NCI-H1092 treated with DMSO at 0.1 percent for 48 hours (cell line): Measurements from ENCODE around the gene ZNF839.
"Not testable (repeated sequence)": the region's sequence is repeated elsewhere in the genome, so short reads cannot be mapped to it uniquely, and the experiment has no call there.

Experiments used
- DNase-seq: peaks from one replicate; lab custom pipeline; 2025; lab: John Stamatoyannopoulos, UW

ZNF839 gene

GRCh38 chr14:102319351-102320032 lies at the start of gene ZNF839:
Gene ZNF839 (plus strand): TSS chr14:102319746. CDS start chr14:102319766, 20 bp downstream.
- peak; percentile 81 for DNase-seq

DNA sequence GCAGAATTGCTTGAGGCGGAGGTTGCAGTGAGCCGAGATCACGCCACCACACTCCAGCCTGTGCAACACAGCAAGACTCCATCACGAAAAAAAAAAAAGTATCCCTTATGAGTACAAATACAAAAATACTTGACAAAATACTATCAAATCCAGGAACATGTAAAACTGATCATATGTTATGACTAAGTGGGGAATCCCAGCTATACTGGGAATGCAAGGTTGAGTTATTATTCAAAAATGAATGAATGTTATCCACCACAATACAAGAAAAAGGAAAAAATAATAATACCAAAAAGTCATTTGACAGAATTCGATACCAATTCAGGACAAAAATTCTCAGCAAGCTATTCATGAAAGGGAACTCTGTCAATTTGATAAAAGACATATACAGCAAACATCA lies 47.2 kb upstream of the ZNF839 start:
- DNase-seq: no peak

DNA sequence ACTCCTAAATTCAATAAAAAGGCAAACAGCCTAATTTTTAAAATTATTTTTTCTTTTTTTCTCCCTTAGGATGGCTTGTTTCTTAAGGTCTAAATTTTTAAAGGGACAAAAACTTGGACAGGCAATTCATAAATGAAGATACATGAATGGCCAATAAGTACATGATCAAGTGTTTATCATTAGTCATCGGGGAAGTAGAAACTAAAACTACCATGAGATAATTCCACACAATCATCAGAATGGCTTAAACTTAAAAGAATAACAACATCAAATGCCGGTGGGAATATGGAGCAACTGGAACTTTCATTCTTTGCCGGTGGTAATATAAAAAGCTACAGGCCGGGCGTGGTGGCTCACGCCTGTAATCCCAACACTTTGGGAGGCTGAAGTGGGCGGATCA lies 43.7 kb upstream of the ZNF839 start:
- no peak for DNase-seq

DNA sequence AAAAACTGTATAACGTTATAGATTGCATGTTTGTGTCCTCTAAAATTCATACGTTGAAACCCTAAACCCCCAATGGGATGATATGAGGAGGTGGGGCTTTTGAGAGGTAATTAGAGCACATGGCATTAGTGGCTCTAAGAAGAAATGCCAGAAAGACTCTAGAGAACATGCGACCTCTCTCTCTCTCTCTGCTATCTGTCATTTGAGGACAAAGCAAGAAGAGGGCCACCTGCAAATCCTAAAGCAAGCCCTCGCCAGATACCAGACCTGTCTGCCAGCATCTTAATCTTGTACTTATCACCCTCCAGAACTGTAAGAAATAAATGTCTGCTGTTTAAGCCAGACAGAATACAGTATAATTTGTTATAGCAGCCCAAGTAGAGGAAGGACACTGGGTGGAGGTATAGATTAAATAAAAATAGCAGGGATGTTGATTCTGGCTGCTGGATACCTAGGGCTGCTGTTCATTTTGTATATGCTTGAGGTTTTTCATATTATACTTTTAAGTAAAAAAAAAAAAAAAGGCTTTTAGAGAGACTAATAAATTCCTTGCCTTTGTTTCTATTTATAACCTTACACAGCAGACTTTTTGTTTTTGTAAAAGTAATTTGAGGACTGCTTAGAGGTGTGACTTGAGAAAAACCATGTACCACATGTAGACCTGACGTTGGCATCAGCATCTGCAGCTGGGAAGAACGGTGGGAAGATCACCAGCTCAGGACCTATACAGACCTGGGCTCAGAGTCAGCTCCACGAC lies 41.5 kb upstream of the ZNF839 start:
- no peak for DNase-seq

DNA sequence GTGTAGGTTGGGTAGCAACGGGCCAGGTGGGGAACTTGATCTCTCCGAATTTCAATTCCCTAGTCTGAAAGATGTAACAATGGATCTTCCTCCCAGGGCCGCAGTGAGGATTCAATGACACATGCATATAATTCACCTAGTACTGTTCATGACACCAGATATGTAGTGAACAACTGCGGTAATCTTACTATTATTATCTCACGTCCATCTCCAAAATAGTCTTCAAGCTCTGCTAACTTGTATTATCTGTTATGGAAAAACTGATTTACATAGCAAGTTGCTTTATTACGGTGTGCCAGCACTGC lies 41.0 kb upstream of the ZNF839 start:
- DNase-seq: no peak

GRCh38 chr14:102279282-102279681 lies 40.3 kb upstream of the ZNF839 start:
- no peak for DNase-seq

DNA sequence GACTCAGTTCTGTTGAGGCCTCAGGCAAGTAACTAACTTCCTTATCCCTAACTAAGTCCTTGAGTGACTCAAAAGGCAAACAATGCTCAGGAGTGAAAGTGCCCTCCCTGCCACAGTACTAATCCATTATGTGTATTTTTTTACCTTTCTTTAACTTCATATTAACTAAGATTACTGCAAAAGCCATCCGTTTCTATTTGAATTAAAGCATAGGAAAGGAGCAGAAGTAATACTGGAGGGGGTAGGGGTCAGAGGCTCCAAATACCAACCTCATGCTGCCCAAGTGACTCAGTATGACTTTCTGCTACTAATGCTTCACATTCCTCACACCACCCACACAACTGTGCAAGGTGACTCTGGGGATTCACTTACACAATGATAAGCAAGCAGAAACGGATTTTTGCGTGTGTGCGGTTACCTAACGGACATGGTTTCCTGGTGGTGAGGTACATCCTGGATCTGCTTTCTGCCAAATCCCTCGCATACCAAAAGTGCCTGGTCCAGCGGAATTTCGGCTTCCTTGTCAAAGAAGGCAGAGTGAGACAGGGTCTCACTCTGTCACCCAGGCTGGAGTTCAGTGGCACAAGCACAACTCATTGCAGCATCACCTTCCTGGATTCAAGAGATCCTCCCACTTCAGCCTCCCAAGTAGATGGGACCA lies 39.7 kb upstream of the ZNF839 start:
- DNase-seq: no peak

- DNase-seq: no peak
Measured at GRCh38 chr14:102280376-102280962, 39.1 kb upstream of the ZNF839 start.

DNA sequence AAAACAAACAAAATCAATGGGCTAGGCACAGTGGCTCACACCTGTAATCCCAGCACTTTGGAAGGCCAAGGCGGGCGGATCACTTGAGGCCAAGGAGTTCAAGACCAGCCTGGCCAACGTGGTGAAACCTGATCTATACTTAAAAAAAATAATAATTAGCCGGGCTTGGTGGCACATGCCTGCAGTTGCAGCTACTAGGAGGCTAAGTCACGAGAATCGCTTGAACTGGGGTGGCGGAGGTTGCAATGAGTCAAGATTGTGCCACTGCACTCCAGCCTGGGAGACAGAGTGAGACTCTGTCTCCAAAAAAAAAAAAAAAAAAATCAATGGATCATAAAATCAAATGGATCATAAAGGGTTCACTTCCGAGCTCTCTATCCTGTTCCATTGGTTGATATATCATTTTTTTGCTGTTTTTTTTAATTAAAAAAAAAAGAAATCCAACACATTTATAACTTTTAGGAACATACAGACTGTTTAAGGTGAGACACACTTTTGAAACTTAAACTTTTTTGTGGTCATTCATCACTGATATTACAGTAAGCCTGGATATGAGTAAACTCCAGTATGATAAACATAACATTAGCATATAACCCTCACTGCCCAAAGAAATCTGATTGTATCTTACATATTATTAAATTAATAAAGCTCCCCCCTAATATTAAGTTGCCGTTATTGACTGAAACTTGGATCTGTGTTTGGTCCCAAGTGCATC lies 36.6 kb upstream of the ZNF839 start:
- no peak for DNase-seq

GRCh38 chr14:102283631-102284129 lies 35.9 kb upstream of the ZNF839 start:
- DNase-seq: no peak

DNA sequence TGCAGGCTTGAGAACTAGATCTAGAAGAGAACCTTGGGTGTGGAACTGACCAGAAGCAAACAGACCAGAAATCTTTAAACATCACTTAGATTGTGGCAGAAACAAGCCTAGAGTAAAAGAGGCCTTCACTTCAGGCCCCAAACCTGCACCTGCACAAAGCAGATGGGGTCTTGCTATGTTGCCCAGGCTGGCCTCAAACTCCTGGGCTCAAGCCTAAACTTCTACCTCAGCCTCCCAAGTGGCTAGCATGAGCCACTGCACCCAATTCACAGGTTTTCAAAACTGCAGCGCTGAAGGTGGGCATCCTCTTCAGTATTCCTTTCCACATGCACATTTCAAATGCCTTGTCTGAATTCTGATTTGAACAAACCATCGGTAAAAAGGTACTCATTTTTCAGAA lies 34.4 kb upstream of the ZNF839 start:
- no peak for DNase-seq

DNA sequence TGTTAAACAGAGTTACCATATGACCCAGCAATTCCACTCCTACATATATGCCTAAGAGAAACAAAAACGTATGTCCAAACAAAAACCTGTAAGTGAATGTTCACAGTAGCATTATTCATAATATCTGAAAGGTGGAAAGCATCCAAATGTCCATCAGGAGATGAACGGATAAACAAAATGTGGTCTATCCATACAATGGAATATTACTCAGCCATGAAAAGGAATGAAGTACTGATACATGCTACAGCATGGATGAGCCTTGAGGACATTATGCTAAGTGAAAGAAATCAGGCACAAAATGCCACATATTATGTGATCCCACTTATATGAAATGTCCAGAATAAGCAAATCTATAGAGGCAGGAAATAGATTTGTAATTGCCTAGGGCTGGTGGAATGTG lies 31.4 kb upstream of the ZNF839 start:
- DNase-seq: no peak

DNA sequence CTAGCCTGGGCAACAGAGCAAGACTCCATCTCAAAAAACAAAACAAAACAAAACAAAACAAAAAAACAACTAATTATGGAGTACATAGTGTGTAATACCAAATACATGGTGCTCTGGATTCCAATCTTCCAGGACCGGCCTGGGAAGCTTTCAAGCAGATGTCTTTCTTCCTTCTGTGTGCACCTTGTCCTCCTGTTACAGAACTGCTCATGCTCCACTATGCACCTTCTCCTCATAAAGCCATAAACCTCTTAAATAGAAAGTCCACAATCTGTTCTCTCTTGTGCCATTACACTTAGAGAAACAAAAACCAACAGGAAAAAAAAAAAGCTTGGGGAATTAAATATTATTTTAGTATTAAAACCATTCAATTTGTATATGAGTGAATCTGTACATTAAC lies 27.1 kb upstream of the ZNF839 start:
- no peak for DNase-seq

GRCh38 chr14:102293781-102294180 lies 25.8 kb upstream of the ZNF839 start:
- DNase-seq: no peak

DNA sequence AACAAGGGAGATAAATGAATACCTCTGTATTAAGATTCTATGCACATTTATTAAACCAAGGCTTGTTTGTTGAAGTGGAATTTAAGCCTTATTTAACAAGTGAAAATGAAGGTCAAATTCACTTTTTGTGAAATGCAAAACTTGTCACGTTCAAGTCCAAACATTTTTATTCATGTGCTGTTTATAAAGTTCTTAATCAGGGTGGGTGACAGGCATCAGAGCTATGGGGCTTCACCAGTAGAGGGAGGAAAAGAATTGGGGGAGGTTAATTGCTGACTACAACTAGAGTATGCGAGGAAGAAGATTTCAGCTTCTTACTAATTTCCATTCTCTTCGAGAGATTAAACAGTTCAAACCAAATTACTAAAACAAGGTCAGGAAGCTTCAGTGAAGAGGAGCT lies 24.3 kb upstream of the ZNF839 start:
- DNase-seq: no peak

DNA sequence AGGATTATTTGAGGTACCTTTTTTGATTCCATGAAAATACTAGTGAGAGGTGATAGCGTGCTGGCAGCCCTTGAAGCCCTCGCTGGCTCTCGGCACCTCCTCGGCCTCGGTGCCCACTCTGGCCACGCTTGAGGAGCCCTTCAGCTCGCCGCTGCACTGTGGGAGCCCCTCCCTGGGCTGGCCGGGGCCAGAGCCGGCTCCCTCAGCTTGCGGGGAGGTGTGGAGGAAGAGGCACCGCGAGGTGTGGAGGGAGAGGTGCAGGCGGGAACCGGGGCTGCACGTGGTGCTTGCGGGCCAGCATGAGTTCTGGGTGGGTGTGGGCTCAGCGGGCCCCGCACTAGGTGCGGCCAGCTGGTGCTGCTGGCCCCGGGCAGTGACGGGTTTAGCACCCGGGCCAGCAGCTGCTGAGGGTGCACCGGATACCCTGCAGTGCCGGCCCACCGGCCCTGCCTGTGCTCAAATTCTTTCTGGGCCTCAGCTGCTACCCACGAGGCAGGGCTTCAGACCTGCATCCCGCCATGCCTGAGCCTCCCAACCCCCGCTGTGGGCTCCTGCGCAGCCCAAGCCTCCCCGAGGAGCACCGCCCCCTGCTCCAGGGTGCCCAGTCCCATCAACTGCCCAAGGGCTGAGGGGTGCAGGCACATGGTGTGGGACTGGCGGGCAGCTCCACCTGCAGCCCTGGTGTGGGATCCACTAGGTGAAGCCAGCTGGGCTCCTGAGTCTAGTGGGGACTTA lies 21.9 kb upstream of the ZNF839 start:
- DNase-seq: no peak

DNA sequence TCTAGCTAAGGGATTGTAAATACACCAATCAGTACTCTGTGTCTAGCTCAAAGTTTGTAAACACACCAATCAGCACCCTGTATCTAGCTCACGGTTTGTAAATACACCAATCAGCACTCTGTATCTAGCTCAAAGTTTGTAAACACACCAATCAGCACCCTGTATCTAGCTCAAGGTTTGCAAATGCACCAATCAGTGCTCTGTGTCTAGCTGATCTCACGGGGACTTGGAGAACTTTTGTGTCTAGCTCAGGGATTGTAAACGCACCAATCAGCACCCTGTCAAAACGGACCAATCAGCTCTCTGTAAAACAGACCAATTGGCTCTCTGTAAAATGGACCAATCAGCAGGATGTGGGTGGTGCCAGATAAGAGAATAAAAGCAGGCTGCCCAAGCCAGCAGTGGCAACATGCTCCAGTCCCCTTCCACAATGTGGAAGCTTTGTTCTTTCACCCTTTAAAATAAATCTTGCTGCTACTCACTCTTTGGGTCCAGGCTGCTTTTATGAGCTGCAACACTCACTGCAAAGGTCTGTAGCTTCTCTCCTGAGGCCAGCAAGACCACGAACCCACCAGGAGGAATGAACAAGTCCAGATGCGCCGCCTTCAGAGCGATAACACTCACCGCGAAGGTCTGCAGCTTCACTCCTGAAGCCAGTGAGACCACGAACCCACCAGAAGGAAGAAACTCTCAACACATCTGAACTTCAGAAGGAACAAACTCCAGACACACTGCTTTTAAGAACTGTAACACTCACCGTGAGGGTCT lies 21.1 kb upstream of the ZNF839 start:
- not testable (repeated sequence) for DNase-seq

DNA sequence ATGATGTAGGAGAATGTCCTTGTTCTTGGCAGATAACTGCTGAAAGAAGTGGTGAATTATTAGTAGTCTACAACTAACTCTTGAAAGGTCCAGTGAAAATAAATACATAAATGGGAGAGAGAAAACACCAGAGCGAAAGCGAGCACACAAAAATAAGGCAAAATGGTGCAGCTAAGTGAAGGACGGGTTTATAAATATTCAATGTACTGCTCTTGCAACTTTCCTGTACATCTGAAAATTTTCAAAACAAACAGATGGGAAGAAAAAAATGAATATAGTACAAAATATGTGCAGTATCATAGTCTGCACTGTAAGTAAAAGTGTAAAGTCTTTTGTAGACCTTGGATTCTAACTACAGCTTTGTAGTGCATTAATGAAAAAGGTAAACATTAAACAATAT lies 15.9 kb upstream of the ZNF839 start:
- DNase-seq: no peak

DNA sequence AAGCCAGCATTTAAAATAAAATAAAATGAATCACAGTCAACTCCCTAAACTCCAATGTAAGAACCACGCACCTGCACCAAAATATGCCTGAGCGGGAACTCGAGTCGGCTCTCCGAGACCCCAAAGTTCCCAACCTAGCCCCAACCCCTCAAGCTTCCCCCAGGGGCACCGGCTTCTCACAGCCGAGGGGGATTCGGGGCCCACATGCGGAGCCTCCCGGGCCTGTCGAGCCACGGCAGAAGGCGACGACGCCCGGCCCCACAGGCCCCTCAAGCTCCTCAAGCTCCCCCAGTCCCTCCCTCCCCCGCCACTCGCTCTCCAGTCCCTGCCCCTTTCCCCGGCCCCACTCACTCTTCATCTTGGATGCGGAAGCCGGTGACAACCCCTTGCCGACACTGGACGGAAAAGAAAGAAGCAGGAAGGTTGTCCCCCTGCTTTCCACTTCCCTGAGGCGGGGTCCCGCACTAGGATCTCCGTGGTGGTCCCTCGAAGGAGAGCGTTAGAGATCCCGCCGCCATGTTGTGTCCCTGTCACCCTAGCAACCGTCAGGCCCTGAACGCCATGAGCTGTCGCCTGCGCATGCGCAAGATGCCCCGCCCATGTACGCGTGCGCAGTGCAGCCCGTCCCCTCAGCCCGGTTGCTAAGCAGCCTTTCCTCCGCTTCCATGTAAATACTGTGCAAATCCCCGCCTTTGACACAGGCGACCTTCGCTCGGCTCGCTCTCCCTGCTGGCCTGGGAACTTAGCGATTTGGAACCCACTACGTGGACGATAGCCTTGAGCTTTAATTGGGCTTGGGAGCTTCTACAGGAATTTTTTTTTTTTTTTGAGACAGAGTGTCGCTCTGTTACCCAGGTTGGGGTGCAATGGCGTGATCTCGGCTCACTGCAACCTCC lies 14.7 kb upstream of the ZNF839 start, which contains the start of gene MOK:
TSS of gene MOK (minus strand) at position 554 of the 896 bp plus-strand sequence. CDS start at position 358, 196 bp downstream.
- DNase-seq: peak; percentile 95
